GM20000 (cell line): ENCODE results near the gene MT1H.

Experiments
- DNase-seq: peaks from one replicate; pipeline ENCODE4 v3.0.0; 2012; ENCODE audit warnings: low spot score
- TF ChIP-seq, protein P1 (sequence below): IDR thresholded peaks from 2 replicates; pipeline ENCODE4 v1.5.1; 2012; ENCODE audit warnings: mild to moderate bottlenecking, control low read depth; ENCODE audit errors: extremely low read depth, missing control alignments

Gene MT1H

DNA sequence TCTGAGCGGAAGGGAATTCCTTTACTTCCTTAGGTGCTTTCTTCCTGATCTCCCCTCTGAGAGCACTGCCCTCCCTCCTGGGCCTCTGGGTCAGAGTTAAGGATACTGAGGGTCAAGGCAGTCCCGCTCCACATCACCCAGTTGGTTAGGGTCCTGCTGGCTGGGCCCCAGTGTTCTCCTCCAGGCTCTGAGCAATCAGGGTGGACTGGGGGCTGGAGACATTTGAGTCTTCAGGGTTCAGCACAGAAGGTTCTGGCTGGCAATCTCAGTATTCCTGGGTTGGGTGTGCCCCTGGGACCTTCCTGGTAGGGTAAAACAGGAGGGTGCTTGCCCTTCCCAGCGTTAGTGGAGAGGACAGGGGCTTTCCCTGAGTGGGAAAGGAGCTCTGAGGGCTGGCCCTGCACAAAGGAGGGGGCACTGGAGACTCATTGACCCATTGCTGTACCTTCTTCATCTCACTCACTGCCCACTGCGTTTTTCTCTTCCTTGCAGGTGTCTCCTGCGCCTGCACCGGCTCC lies 36.7 kb upstream of the MT1H start:
- TF ChIP-seq, protein P1, sequence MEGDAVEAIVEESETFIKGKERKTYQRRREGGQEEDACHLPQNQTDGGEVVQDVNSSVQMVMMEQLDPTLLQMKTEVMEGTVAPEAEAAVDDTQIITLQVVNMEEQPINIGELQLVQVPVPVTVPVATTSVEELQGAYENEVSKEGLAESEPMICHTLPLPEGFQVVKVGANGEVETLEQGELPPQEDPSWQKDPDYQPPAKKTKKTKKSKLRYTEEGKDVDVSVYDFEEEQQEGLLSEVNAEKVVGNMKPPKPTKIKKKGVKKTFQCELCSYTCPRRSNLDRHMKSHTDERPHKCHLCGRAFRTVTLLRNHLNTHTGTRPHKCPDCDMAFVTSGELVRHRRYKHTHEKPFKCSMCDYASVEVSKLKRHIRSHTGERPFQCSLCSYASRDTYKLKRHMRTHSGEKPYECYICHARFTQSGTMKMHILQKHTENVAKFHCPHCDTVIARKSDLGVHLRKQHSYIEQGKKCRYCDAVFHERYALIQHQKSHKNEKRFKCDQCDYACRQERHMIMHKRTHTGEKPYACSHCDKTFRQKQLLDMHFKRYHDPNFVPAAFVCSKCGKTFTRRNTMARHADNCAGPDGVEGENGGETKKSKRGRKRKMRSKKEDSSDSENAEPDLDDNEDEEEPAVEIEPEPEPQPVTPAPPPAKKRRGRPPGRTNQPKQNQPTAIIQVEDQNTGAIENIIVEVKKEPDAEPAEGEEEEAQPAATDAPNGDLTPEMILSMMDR = no peak
- no peak for DNase-seq

DNA sequence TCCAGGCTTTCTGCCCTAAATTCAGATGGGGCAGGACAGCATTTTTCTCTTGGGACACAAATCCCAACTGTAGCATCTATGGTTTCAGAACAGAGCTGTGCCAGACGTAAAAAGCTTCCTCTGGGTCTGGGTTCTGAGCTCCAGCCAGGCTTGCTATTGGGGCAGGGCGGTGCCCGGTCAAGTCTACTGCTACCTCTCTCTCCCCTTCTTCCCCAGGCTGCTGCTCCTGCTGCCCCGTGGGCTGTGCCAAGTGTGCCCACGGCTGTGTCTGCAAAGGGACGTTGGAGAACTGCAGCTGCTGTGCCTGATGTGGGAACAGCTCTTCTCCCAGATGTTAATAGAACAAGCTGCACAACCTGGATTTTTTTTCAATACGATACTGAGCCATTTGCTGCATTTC lies 36.1 kb upstream of the MT1H start:
- TF ChIP-seq, protein P1 = no peak
- DNase-seq = no peak

DNA sequence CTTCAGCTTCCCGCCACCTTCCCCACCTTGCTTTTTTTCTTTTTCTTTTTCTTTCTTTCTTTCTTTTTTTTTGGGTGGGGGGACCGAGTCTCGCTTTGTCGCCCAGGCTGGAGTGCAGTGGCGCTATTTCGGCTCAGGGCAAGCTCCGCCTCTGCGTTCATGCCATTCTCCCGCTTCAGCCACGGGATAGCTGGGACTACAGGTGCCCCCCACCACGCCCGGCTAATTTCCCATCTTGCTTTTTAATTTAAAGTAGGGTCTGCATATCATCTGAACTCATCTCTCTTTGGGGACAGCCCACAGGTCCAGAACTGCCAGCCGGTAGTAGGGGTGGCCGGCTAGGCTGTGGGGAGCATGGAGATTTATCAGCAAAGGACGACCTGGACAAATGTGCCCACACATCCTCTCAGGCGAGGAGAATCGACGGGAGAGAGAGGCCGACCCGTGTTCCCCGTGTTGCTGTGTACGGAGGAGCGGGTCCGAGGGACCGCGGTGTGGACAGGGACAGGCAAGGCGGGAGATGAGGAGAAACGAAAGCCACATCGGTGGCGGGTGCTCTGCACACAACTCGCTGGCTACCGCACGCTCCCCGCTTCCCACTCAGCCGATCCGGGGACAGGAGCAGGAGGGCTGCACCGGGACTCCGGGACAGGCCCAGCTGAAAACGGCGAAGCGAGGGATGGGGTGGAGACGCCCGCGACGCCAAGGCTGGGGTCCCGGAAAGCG lies 34.7 kb upstream of the MT1H start:
- TF ChIP-seq, protein P1 = no peak
- DNase-seq = no peak

DNA sequence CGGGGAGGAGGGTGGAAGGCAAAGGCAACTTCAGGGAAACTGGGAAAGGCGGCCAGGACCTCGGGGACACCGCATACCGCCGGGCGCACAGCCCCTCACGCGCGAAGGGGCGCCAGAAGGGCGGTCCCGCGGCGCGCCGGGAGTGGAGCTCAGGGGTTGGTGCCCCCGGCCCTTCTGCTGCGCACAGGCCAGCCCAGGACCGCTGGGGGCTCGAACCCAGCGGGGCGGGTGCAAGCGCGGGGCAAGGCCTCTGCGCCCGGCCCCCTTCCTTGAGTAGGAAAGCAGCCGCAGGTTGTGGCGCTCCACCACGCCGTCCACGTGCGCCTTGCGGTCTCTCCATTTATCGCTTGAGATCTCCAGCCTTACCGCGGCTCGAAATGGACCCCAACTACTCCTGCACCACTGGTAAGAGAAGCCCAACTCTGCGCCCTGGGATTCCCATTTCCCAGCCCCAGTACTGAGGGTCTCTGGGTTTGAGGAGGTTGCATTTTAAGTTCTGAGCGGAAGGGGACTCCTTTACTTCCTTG lies 34.1 kb upstream of the MT1H start:
- TF ChIP-seq, protein P1 = no peak
- no peak for DNase-seq

DNA sequence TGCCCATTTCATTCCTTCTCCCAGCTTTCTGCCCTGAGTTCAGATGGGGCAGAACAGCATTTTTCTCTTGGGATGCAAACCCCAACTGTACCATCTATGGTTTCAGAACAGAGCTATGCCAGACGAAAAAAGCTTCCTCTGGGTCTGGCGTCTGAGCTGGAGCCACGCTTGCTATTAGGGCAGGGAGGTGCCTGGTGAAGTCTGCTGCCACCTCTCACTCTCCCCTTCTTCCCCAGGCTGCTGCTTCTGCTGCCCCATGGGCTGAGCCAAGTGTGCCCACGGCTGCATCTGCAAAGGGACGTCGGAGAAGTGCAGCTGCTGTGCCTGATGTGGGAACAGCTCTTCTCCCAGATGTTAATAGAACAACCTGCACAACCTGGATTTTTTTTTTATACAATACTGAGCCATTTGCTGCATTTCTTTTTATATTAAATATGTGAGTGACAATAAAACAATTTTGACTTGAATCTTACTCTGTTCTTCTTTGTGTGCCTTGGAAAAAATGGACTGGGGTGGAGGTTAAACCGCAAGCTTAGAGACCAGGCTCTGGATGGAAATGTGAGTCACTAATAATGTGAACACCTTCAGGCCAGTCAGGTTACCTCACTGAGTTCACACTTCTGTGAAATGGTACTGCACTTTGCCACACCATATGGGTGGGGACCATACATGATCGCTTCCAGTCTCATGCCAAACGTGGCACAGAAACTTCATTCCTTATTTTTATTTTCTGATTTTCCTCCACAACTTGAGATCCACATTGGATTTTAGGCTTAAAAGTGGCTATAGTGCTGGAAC lies 32.8 kb upstream of the MT1H start:
- no peak for DNase-seq
- TF ChIP-seq, protein P1 = no peak

DNA sequence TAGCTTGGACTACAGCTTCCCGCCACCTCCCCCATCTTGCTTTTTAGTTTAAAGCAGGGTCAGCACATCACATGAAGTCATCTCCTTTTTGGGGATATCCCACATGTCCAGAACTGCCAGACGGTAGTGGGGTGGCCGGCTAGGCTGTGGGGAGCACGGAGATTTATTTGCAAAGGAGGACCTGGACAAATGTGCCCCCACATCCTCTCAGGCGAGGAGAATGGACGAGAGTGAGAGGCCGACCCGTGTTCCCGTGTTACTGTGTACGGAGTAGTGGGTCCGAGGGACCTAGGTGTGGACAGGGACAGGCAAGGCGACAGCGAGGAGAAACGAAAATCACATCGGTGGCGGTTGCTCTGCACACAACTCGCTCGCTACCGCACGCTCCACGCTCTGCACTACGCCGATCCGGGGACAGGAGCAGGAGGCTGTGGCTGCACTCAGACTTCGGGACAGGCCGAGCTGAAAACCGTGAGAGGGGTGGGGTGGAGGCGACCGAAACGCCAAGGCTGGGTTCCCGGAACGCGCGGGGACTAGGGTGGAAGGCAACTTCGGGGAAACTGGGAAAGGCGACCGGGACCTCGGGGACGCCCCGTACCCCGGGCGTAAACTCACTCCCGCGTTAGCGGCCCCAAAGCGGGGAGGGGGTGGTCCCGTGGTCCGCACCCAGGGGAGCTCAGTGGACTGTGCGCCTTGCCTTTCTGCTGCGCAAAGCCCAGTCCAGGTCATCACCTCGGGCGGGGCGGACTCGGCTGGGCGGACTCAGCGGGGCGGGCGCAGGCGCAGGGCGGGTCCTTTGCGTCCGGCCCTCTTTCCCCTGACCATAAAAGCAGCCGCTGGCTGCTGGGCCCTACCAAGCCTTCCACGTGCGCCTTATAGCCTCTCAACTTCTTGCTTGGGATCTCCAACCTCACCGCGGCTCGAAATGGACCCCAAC lies 31.5 kb upstream of the MT1H start, which contains the start of gene MT1A:
Gene MT1A (plus strand): TSS at position 853 of the 937 bp plus-strand sequence. CDS start 73 bp downstream, at position 926.
- no peak for DNase-seq
- TF ChIP-seq, protein P1 = no peak
